K562 (cell line): ENCODE measurements around the gene DNAH10. TPM values are rescaled to one million over a fixed set of nuclear protein-coding genes. Genes with fewer than 3 reads are reported as not detected.

Experiments
- ATAC-seq: fragments of 200-7000 bp; cut with Tn5 transposase; 3 replicates; pipeline ENCODE4 v1.9.1; 2020; ENCODE audit warnings: moderate library complexity
- BruUV-seq: library from RNA; stranded (reverse); fragments of 400-500 nt; replicated peaks from 2 replicates; lab custom pipeline; 2021; lab: Mats Ljungman, UMichigan
- CTCF ChIA-PET: fragments of 300-600 bp; formaldehyde crosslinking; extraction: SDS; loops from one replicate; lab custom pipeline; 2021; ENCODE audit warnings: low intra/inter-chr PET ratio; lab: Yijun Ruan, JAX
- POLR2A ChIA-PET: fragments of 300-600, 350-650 bp; sonication (Branson Sonifier 250); formaldehyde crosslinking; extraction: SDS; loops from one replicate; lab custom pipeline; 2021; ENCODE audit warnings: antibody characterized with exemption, inconsistent platforms; lab: Yijun Ruan, JAX
- DNase-seq, 4 experiments: peaks; one replicate each; pipeline versions ENCODE4 v3.0.0 to v3.0.0-alpha.2; 2011 to 2018; ENCODE audit warnings: low spot score in 3 of 4, mixed read lengths in 3 of 4; ENCODE audit errors: extremely low read depth in 1 of 4
- FAIRE-seq: peaks from 2 replicates; lab custom pipeline; 2011; peaks lifted over from hg19 to GRCh38; lab: Jason Lieb, UNC
- H2AFZ ChIP-seq: 2 replicates; pipeline ENCODE4 v1.6.0; 2011; ENCODE audit warnings: low read depth, low read length, control low read depth, inconsistent platforms
- H3K27ac ChIP-seq: fragments of 200-600 bp; 3 replicates; pipeline ENCODE4 v1.8.0; 2011; ENCODE audit warnings: low read depth, mild to moderate bottlenecking, control low read depth, inconsistent platforms, low read length, moderate library complexity, mixed read lengths; ENCODE audit errors: extremely low read depth
- H3K27me3 ChIP-seq, 2 experiments: fragments of 300-600 bp in 1 of 2; 2 replicates in 1 of 2; 3 replicates in 1 of 2; pipeline versions ENCODE4 v1.6.0 to v1.8.0; 2011; ENCODE audit warnings: inconsistent platforms in 2 of 2, low read length in 2 of 2, mild to moderate bottlenecking in 1 of 2, mixed read lengths in 1 of 2, moderate library complexity in 1 of 2; ENCODE audit not compliant: control insufficient read depth in 2 of 2, insufficient read depth in 2 of 2
- H3K36me3 ChIP-seq: fragments of 300-600 bp; 3 replicates; pipeline ENCODE4 v1.8.0; 2011; ENCODE audit warnings: mild to moderate bottlenecking, low read length, inconsistent platforms; ENCODE audit not compliant: control insufficient read depth, insufficient read depth
- H3K4me1 ChIP-seq, 2 experiments: fragments of 200-600 bp in 1 of 2; replicated peaks in 1 of 2; 2 replicates in 1 of 2; 3 replicates in 1 of 2; pipeline versions ENCODE4 v1.5.1 to v1.8.0; 2011; ENCODE audit warnings: inconsistent platforms in 2 of 2, low read length in 2 of 2, mild to moderate bottlenecking in 1 of 2, mixed read lengths in 1 of 2, moderate library complexity in 1 of 2; ENCODE audit not compliant: control insufficient read depth in 2 of 2, insufficient read depth in 2 of 2
- H3K4me2 ChIP-seq: 2 replicates; pipeline ENCODE4 v1.6.1; 2011; ENCODE audit warnings: low read length, control low read depth, inconsistent platforms, mixed read lengths; ENCODE audit not compliant: insufficient read depth
- H3K4me3 ChIP-seq: fragments of 200-600 bp; sonication (generic), shearing (Covaris generic); 2 replicates; pipeline ENCODE4 v1.5.1; 2016; ENCODE audit warnings: control low read depth, inconsistent platforms
- H3K79me2 ChIP-seq: fragments of 200-600 bp; 3 replicates; pipeline ENCODE4 v1.8.0; 2011; ENCODE audit warnings: low read length, inconsistent platforms; ENCODE audit not compliant: control insufficient read depth, insufficient read depth
- H3K9ac ChIP-seq, 2 experiments: 2 replicates each; pipeline versions ENCODE4 v1.6.0 to v1.6.1; 2011; ENCODE audit warnings: low read depth in 2 of 2, low read length in 2 of 2, control low read depth in 1 of 2, inconsistent platforms in 1 of 2, mild to moderate bottlenecking in 1 of 2, mixed read lengths in 1 of 2; ENCODE audit not compliant: insufficient read depth in 1 of 2
- H3K9me1 ChIP-seq: one replicate; pipeline ENCODE4 v1.6.0; 2011; ENCODE audit warnings: inconsistent platforms, mild to moderate bottlenecking, low read length, moderate library complexity; ENCODE audit not compliant: control insufficient read depth, insufficient read depth
- H3K9me3 ChIP-seq: replicated peaks from 2 replicates; pipeline ENCODE4 v1.5.1; 2011; ENCODE audit warnings: low read depth, low read length, inconsistent platforms; ENCODE audit not compliant: control insufficient read depth, insufficient read depth
- H4K20me1 ChIP-seq: replicated peaks from 2 replicates; pipeline ENCODE4 v1.6.1; 2011; ENCODE audit warnings: low read length, inconsistent platforms, mixed read lengths; ENCODE audit not compliant: control insufficient read depth, insufficient read depth
- CBFA2T3 ChIP-seq: fragments of 450-650 bp; IDR thresholded peaks from 2 replicates; pipeline ENCODE4 v1.6.1; 2017
- CBX5 ChIP-seq: IDR thresholded peaks from 2 replicates; pipeline ENCODE4 v1.6.1; 2014; ENCODE audit warnings: low read depth, borderline replicate concordance
- CREB5 ChIP-seq: fragments of 250-450 bp; sonication (Bioruptor Pico); IDR thresholded peaks from 2 replicates; pipeline ENCODE4 v1.5.0; 2020; ENCODE audit warnings: mild to moderate bottlenecking
- CTBP1 ChIP-seq: fragments of 450-650 bp; IDR thresholded peaks from 2 replicates; pipeline ENCODE4 v1.6.1; 2016; ENCODE audit warnings: borderline replicate concordance
- CTCF ChIP-seq, 3 experiments: IDR thresholded peaks in 2 of 3; conservative IDR thresholded peaks in 1 of 3; 2 replicates each; pipeline ENCODE4 v1.5.1; 2011 to 2012; ENCODE audit warnings: low read length in 3 of 3, mild to moderate bottlenecking in 3 of 3, control low read depth in 2 of 3, improper control_type of control experiment in 1 of 3, inconsistent platforms in 1 of 3, low read depth in 1 of 3, mixed read lengths in 1 of 3, moderate library complexity in 1 of 3; ENCODE audit not compliant: insufficient read depth in 2 of 3
- GATA2 ChIP-seq: sonication (generic); formaldehyde crosslinking; IDR thresholded peaks from 2 replicates; pipeline ENCODE4 v1.4.0; 2020; ENCODE audit warnings: mild to moderate bottlenecking, missing genetic modification reagents
- HDAC3 ChIP-seq: fragments of 450-650 bp; IDR thresholded peaks from 2 replicates; pipeline ENCODE4 v1.6.1; 2018; ENCODE audit warnings: borderline replicate concordance, mild to moderate bottlenecking, moderate library complexity; ENCODE audit not compliant: partially characterized antibody
- HDAC8 ChIP-seq: fragments of 450-650 bp; IDR thresholded peaks from 2 replicates; pipeline ENCODE4 v1.6.1; 2016; ENCODE audit warnings: mild to moderate bottlenecking, missing genetic modification characterization, moderate library complexity, missing compliant biosample characterization
- HNRNPL ChIP-seq: fragments of 200-400 bp; formaldehyde crosslinking; IDR thresholded peaks from 2 replicates; pipeline ENCODE4 v1.6.1; 2017; ENCODE audit warnings: low read depth, mild to moderate bottlenecking, low read length
- NFE2 ChIP-seq: IDR thresholded peaks from 2 replicates; pipeline ENCODE4 v1.6.1; 2014; ENCODE audit warnings: antibody characterized with exemption, low read depth
- PML ChIP-seq: IDR thresholded peaks from 2 replicates; pipeline ENCODE4 v1.6.1; 2012; ENCODE audit warnings: low read length, inconsistent platforms
- RAD21 ChIP-seq, 2 experiments: fragments of 250-450 bp in 1 of 2; fragments of 450-650 bp in 1 of 2; sonication (Bioruptor Pico) in 1 of 2; formaldehyde crosslinking in 1 of 2; IDR thresholded peaks in 1 of 2; conservative IDR thresholded peaks in 1 of 2; 2 replicates each; pipeline versions ENCODE4 v1.4.0 to v1.8.0; 2020 to 2022; ENCODE audit warnings: mild to moderate bottlenecking in 2 of 2, moderate library complexity in 1 of 2
- RBBP5 ChIP-seq: fragments of 200-600 bp; sonication (generic); IDR thresholded peaks from 2 replicates; pipeline ENCODE4 v1.6.1; 2012; ENCODE audit warnings: borderline replicate concordance, mild to moderate bottlenecking, low read length, control low read depth, inconsistent platforms; ENCODE audit not compliant: insufficient read depth, poor library complexity, severe bottlenecking
- RBM39 ChIP-seq: fragments of 200-400 bp; formaldehyde crosslinking; optimal IDR thresholded peaks from 2 replicates; pipeline ENCODE3; 2018; ENCODE audit warnings: low read depth, low read length
- SNIP1 ChIP-seq: fragments of 450-650 bp; IDR thresholded peaks from 2 replicates; pipeline ENCODE4 v1.7.1; 2017; ENCODE audit warnings: low read depth, mild to moderate bottlenecking
- YBX1 ChIP-seq: fragments of 450-650 bp; IDR thresholded peaks from 2 replicates; pipeline ENCODE4 v1.7.1; 2016; ENCODE audit warnings: mild to moderate bottlenecking
- ZBTB8A ChIP-seq: fragments of 450-650 bp; IDR thresholded peaks from 2 replicates; pipeline ENCODE4 v1.6.1; 2018; ENCODE audit warnings: mild to moderate bottlenecking, moderate library complexity; ENCODE audit not compliant: partially characterized antibody
- ZNF24 ChIP-seq: fragments of 450-650 bp; IDR thresholded peaks from 2 replicates; pipeline ENCODE4 v1.6.1; 2016
- WGBS: fragments of 100-300 bp; shearing (Covaris generic); methylation state at CpG from one replicate; pipeline ENCODE4 v1.1.6; 2016; ENCODE audit warnings: low coverage, mixed read lengths; ENCODE audit not compliant: insufficient coverage; ENCODE audit errors: missing lambda C conversion rate; 5-methylcytosine and 5-hydroxymethylcytosine counted together
- in situ Hi-C: fragments of 300-500 bp; cut with MboI; formaldehyde crosslinking; loops from 4 replicates; pipeline ENCODE4 v1.15.0; 2018; ENCODE audit warnings: inconsistent platforms, mixed read lengths
- intact Hi-C: fragments of 100-400 bp; cut with micrococcal nuclease; formaldehyde crosslinking; loops from 2 replicates; pipeline ENCODE4 v1.14.2; 2022
- polyA plus RNA-seq, 8 experiments: library from polyadenylated mRNA; depleted of rRNA in 4 of 8; stranded (reverse) in 5 of 8; unstranded in 3 of 8; fragments of >200 nt; fragmentation: Nextera tagmentation in 2 of 8; fragmentation: Illumina TruSeq in 1 of 8; extraction: Ambion mirVana in 2 of 8; extraction: Trizol in 1 of 8; gene quantifications; 2 replicates each; pipeline versions ENCODE4 v1.2.1 to v1.2.3, GENCODE V29; 2011 to 2014; ENCODE audit warnings: inconsistent platforms in 1 of 8, missing spikeins in 1 of 8
- total RNA-seq, 7 experiments: library from RNA; depleted of rRNA in 6 of 7; stranded (reverse); fragments of >200 nt in 6 of 7; fragmentation: Illumina TruSeq in 2 of 7; extraction: Trizol in 2 of 7; gene quantifications; 2 replicates each; pipeline versions ENCODE4 v1.2.1 to v1.2.3, GENCODE V29; 2011 to 2021; ENCODE audit warnings: low replicate concordance in 1 of 7
- TF ChIP-seq, protein P1 (sequence below): fragments of 450-650 bp; formaldehyde crosslinking; IDR thresholded peaks from 2 replicates; pipeline ENCODE4 v1.4.0; 2020; ENCODE audit warnings: mild to moderate bottlenecking, moderate library complexity

The DNAH10 gene
- total and polyA plus RNA-seq, 9 of the 15 experiments (the other 6 are each of a cell fraction or from before 2014, with no cell fraction given): 0.01 to 0.06 (median 0.04) TPM; not detected in 1

GRCh38 chr12:123928274-123928865 lies 166.3 kb downstream of the DNAH10 start:
- Histone ChIP-seq H4K20me1 (0 out of 2 replicates have a peak, but pooled peaks cover 3% of the 10 kb centered on the region), H3K27ac (no peak overlapping the region), H3K9me1 (no peaks in the 10 kb centered on the region), H2AFZ (no peak overlapping the region), H3K79me2 (no peaks in the 10 kb centered on the region), H3K36me3 (no peaks in the 10 kb centered on the region), H3K27me3 (peaks cover 53 to 90% of the 10 kb centered on the region in 2 experiments), H3K4me1 (peaks cover 0 to 4% of the 10 kb centered on the region in 2 experiments; a peak in 2 of 5 replicates), H3K4me2 (no peak overlapping the region), H3K9ac (no peak overlapping the region; a peak in 1 of 4 replicates), H3K9me3 (no peaks in the 10 kb centered on the region), H3K4me3 (no peak overlapping the region)
- ChIA-PET CTCF (no interaction called here), POLR2A (interaction anchor here (0.6 to 1.1 kb wide), 3 partner anchors 10 to 60 kb away, joined by 3 read pairs; no protein-coding TSS in a partner anchor)
- FAIRE-seq (no peak), ATAC-seq (peak; percentile 85), DNase-seq (peak in 3 of 4 experiments; percentile 28 to 46 (median 28))
- in situ Hi-C loops: no loop called here
- 10% methylated on average over 15 of the region's 15 CpGs for WGBS
- intact Hi-C loops: loop anchor here (5.0 kb wide), 1 partner anchor 126 kb away; no protein-coding TSS in a partner anchor
- no TSS peak for BruUV-seq
- TF ChIP-seq YBX1: no peak
- TF ChIP-seq RBM39: no peak
- TF ChIP-seq ZNF24: no peak
- no peak for TF ChIP-seq SNIP1
- no peak for TF ChIP-seq CBX5
- TF ChIP-seq CBFA2T3: no peak
- peak; percentile 29 to 53 for TF ChIP-seq RAD21 (CRISPR knock-in tag; conservative IDR thresholded peaks at IDR 0.05 in 1 of 2, IDR thresholded peaks at IDR 0.05 in 1 of 2)
- TF ChIP-seq HNRNPL: no peak
- TF ChIP-seq CTBP1: peak; percentile 15; the same call in 1 of the 2 replicates
- no peak for TF ChIP-seq NFE2
- no peak for TF ChIP-seq HDAC3
- TF ChIP-seq PML: no peak
- TF ChIP-seq CTCF (IDR thresholded peaks at IDR 0.05 in 2 of 3, conservative IDR thresholded peaks at IDR 0.05 in 1 of 3; ENCODE audit: insufficient read depth in 2 of 3, low read depth in 1 of 3, low read length in 3 of 3): peak; percentile 32 to 47 (median 41); a peak in 4 of 6 replicates
- no peak for TF ChIP-seq RBBP5
- TF ChIP-seq ZBTB8A: no peak
- TF ChIP-seq CREB5 (CRISPR knock-in tag): no peak
- TF ChIP-seq HDAC8: no peak
- TF ChIP-seq, protein P1, sequence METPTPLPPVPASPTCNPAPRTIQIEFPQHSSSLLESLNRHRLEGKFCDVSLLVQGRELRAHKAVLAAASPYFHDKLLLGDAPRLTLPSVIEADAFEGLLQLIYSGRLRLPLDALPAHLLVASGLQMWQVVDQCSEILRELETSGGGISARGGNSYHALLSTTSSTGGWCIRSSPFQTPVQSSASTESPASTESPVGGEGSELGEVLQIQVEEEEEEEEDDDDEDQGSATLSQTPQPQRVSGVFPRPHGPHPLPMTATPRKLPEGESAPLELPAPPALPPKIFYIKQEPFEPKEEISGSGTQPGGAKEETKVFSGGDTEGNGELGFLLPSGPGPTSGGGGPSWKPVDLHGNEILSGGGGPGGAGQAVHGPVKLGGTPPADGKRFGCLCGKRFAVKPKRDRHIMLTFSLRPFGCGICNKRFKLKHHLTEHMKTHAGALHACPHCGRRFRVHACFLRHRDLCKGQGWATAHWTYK (CRISPR knock-in tag): no peak
- no peak for TF ChIP-seq GATA2
